HG02852 (cell line): ENCODE data around the gene PIM3.

Source experiments
- ATAC-seq: cut with Tn5 transposase; IDR thresholded peaks from one replicate; pipeline ENCODE4 v1.9.1; 2021; ENCODE audit warnings: mild to moderate bottlenecking, moderate library complexity; ENCODE audit not compliant: unreplicated experiment

The PIM3 gene

DNA sequence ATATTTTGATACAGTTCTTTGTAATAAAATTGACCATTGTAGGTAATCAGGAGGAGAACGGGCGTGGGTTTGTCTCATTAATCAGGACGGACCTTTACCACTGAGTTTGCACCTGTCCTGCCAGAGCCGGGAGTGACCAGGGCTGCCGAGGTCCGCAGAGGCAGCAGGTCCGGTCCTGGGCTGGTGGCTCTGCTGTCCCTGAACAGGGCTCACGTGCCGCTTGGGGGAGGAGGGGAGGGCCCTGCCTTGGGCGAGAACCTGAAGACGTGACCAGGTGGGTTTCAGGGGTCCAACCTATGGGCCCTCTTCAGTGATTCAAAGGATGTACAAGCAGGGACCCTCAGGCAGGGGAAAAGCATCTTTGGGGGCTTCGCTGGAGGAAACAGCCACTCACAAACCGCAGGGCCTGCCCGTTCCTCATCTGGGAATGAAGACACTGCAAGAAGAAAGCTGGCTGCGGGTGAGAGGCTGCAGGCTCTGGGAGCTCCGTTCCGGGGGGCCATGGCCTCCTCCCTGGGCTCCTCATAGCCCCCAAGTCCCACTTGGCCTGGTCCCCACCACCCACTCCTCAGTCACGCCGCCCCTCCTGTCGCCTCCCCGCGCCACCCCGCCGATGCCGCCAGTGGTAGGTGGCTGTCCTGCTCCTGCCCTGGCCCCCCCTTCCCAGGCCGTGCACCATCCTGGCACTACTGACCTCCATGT, 32.9 kb upstream of the PIM3 start:
- ATAC-seq = no peak

DNA sequence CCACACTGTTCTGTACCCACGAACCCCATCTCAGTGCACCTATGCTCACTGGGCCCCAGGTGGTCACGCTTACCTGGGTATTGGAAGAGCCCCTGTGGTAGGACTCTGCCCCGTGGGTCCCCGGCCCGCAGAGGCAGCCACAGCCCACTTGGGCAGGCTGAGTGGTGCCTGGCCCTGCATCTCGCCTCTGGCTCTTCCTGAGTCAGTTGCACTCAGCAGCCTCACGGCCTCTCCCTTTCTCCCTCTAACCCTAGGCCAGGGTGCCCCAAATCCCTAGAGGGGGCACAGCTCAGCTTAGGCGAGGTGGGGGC, 32.4 kb upstream of the PIM3 start:
- no peak for ATAC-seq

DNA sequence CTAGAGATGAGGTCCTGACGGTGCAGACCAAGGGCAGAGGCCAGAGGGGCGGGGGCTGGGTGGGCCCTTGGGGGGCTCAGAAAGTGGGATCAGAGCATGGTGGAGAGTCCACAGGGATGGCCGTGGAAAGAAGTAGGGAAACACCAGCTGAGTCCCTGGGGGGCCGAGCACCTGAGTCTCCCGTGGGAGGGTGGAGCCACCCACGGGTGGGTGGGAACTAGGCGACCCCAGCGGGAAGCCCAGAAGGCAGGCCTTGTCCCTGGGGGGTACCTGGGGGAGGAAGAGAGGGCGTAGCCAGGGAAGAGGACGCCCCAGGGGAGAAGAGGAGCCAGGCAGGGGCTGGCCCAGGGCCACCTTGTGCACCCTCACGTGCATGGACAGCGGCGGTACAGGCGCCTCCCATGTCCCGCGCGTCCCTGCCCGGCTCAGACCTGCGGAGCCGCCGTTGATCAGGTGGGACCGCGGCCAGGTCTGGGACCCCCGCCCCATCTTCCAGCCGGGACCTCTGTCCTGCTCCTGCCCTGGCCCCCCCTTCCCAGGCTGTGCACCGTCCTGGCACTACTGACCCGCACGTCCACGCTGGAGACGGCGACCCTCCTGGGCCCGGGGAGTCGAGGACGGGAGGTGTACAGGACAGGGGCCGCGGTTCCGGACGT, 31.9 kb upstream of the PIM3 start:
- ATAC-seq = no peak

DNA sequence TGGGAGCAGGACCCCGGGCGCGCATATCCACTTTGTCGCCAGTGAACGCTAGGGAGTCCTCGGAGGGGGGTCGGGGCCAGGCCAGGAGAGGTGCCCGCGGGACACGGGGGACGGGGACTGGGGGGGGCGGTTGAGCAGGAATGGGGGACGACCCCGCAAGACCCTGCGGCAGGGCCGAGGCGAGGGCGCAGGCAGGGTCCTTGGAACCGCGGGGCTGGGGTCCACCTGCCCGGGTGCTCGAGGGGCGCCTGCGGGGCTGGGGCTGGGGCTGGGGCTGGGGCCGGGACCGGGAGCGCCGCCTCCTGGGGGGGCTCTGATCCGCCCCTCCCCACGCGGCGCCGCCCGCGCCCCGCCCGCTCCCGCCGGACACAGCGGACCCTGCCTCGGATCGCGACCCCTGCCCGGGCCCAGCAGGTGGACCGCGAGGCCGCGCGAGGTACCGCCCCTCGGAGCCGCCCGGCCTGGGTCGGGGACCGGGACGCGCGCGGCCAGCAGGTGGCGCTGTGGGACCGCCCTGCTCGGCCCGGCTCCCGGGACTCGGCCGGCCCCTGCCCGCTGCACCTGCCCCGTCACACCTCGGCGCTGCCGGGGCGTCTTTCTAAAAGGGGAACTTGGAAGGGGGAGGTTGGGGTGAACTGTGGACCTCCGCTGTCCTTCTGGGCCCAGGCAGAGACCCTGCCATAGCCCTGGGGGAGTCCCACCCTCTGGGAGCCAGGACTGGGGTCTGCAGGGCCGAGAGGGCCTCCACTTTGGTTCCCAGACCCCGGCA, 31.2 kb upstream of the PIM3 start:
- ATAC-seq = no peak

DNA sequence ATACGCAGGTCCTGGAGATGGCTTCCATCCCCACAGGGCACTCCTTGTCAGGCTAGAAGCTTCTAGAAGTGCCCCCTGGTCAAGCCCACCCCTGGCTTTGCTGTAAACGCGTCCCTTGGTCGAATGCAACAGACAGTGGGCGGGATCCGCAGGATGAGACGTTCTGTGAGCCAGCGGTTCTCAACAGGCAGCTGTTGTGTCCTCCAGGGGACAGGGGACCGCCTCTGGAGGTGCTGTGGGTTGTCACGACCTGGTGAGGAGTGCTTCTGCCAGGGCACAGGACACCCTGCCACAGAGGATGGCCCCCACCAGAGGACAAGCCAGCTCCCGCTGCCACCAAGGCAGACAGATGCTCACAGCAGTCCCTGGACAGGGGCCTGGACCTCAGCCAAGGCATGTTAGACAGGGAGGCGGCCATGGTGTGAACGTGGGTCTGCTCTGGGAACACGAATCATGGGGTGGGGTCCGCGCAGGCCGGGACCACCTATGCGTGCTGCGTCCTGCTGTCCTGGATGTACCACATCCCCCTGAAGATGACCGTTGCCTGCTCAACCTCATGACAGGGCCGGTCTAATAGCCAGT, 30.5 kb upstream of the PIM3 start:
- no peak for ATAC-seq

DNA sequence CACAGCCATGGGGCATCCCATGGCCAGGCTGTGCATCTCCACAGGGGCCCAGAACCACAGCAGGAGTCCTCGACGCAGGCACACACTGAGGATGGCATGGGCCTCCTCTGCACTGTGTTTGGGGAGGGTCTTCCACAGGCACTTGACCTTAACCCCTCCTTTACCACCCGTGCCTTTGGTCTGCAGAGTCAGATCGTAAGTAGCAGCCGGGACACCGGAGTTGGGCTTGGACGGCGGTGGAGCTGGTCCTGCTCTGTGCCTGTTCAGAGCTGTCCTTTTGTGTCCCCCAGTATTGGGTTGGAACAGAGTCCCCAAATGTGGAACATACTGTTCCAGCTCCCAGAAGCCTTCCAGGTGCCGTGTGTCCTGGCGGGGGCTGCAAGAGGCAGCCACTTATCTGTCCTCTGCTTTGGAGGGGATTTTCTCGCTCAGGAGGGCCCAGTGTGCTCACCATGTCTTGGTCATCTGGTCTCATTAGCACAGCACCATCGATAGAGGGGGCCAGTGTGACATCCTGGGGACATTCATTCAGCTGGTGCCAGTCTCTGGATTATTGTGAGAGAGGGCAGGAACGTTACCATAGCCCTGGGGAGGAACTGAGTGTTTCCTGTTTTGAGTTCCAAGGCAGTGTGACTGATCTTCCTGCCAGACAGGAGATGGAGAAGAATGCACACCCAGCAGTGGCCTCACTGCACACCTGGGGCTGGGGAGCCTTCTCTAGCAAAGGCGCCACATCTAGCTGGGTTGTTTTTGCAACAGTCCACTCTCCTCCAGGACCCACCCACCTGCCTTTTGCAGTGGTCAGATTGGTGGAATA, 29.8 kb upstream of the PIM3 start:
- no peak for ATAC-seq

DNA sequence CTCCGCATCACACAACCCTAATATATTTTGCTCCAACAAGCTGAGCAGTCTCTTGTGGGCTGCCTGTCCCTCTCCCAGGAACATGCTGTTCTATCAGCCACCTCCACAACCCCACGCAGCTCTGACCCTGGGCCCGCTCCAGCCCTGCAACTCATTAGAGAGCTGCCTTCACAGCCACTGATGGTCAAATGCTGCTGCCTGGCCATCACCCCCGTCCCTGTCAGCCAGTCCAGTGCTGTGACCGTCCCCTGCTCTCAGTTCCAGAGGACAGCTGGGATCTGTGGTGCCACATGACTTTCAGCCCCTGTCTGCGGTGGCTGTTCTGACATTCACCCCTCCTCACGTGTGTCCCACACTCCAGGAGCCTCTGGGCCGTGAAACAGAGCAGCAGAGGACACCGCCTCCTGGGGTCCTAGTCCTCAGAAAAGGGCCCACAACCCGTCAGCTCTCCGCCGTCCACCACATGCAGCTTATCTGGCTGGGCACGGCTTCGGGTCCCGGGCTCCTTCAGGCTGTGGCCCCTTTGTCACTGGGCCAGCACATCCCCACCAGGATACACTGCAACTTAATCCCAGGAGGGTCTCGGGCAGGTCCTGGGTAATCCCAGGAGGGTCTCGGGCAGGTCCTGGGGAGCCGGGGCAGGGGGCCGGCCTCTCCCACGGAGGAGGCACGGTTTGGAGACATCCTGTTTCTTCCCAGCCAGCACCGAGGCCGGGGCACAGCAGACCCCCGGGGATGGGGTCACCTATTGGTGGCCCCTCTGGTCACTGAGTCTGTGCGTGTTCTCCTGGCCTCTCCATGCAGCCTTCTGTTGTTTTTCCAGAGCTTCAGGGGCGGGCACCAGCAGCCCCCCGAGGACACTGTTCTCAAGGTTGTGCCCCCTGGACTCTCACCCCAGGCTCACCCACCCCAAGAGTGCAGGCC, 27.1 kb upstream of the PIM3 start:
- no peak for ATAC-seq

DNA sequence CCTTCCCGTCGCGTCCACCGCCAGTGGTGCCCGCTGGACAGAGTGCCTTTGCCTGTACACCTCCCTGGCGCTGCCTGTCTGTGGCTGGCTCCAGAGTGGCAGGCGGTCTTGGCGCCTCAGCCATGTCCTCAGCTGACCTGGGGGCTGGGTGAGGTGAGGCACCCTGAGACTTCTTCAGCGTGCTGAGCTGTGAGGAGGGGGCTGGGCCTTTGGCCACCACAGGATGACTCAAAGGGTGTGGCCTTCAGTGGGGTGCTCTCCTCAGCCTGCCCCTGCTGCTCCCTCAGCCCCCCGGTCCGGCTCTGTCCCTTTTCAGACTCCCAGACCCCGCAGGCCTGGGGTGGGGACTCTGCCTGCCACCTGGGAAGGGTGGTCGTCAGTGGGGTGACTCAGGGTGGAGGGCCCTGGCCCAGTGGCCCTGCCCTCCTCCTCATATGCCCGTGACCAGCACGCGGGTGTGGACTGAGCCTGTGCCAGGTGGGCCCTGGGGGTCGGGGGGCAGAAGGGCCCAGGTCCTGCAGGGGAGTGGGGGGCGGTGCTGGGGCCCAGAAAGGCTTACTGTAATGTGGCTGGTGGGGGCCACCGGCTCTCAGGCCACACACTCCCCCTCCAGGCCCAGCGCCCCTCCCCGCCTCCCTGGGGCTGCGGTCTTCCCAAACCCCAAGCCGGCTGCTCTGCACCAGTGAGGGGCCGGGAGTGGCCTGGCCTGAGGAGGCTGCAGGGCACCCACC, 26.2 kb upstream of the PIM3 start:
- ATAC-seq = no peak

DNA sequence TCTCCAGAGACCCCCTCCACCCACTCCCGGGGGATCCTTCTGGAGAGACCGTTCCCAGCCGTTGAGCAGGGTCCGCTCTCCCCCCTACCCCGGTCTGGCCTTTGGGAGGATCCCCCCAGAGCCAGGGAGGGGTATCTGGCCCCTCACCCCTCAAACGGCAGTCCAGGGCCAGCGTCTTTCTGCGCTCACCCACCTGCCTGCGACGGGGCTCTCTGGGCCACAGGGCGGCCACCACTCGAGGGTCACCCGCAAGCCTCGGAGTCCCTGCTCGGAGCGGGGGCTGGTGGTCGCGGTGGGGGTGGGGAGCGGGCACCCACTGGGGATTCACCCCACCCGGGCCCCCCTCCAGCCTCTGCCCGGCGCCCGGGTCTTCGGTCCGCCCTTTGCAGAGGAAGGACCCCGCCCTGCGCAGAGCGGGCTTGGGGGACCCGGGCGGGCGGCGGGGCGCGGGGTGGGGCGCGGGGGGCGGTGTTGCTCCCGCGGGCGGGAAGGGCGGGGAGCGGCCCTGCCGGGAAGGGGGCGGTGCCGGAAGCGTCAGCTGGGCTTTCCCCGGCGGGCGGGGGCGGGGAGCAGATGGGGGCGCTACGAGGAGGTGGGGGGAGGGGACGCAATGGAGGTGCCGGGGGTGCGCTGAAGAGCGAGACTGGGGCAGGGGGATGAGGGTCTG, 25.5 kb upstream of the PIM3 start:
- ATAC-seq = no peak

DNA sequence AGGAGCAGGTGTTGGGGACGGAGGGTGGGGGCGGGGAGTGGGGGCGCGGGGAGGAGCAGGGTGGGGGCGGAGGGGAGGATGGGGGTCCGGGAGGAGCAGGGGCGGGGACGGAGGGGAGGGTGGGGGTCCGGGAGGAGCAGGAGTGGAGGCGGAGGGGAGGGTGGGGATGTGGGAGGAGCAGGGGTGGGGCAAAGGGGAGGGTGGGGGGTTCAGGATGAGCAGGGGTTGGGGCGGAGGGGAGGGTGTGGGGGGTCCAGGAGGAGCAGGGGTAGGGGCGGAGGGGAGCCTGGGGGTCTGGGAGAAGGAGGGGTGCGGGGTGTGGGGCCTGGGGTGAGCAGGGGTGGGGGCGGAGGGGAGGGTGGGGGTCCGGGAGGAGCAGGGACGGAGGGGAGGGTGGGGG, 25.0 kb upstream of the PIM3 start:
- no peak for ATAC-seq

DNA sequence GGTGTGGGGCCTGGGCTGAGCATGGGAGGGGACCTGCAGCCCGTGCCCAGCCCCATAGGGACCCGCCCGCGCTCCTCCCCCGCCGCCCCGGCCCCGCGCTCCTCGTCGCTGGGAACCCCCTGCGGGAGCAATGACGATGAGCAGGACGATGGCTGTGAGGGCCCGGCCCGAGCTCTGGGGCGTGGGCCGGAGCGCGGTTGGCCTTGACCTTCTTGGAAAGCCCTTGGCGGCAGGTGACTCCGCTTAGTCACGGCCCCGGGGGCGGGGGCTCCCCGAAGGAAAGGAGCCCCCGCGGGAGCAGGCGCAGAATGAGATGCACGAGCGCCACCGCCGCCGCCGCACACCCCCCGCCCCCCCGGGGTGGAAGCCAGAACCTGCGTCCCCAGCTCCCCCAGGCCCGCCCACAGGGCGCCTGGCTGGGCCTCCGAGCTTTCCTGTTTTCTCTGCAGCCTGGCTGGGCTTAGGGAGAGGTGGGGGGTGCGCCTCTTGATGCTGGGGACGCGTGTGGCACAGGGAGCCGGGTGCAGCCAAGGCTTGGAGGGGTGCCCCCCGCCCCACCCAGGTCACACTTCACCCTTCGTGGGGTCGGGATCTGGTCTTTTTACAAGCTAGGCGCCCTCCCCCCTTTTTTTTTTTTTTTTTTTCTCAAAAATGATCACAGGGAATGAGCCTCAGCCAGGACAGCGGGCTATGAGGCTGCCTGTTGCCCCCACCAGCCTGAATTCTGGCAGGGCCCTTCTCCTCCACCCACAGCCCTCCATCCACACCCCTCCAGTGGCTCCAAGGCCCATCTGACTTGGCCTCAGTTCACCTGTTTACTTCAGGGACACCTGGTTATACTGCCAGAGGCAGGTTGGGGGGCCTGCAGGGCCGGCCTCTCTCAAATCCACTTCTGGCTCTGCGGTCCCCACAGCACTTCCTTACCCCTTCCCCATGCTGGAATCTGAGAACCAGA, 24.3 kb upstream of the PIM3 start:
- peak; percentile 60 for ATAC-seq

DNA sequence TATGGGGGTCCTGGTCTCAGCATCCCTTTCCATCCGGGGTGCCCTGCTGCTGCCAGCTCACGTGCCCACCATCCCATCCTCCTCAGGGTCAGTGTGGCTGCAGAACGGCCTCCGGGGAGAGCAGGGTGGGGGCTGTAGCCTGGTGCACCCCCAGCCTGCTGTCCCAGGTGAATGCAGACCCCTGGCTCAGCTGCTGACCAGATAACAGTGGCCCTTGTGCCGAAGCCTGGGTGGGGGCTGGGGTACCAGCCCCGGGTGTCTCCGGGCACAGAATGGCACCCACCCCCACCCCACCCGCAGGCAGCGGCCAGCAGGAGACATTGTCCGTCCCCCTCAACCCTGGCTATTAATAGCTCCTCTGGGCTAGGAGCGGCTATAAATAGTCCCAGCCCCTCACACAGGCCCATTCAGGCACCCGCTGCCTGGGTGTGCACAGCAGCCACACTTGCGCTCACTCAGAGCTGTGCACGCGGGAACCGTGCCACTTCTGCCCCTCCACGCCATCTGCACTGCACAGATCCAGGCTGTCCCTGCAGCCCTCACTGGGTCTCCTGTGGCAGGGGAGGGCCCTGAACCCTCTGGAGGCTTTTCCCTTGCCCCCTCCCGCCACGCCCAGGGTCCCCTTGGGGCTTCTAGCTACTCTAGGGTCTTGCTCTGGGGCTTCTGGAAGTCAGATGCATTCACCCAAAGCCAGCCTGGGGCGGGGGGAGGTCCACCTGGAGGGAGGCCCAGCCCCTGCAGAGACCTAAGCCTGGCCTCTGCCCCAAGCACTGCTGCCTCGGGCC, 23.4 kb upstream of the PIM3 start:
- ATAC-seq = no peak

DNA sequence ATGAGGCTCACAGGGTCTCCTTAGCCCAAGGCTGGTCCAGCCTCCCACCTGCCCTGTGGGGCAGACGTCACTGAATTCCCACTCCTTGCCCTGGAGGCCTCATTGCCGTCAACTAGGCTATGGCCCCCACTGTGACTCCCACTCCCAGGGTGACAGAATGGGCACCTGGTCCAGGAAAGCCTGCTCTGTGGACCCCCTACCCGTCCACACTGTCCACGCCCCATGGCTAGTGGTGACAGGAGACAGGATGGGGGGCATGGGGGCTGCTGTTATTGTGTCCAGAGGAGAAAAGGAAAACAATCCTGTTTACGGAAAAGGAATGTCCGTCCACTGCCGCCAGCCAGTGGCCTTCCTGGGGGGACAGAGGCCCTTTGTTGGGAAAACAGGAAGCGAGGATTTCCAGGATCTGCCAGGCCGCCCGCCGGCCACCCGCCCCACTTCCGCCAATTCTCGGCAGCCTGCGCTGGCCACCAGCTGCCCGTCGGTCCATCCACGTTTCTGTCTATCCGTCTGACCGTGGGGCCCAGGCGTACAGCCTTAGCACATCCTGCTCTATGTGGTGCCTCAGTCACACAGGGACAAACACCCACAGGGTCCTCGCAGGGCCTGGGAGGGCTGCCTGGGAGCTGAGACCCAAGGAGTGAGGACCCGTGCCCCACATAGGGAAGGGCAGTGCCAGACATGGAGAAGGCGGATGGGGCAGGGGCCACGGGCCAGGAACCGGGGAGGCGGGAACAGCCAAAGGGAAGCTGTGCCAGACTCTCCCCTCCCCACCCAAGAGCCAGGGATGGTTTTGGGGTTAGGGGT, 22.6 kb upstream of the PIM3 start:
- ATAC-seq = no peak

DNA sequence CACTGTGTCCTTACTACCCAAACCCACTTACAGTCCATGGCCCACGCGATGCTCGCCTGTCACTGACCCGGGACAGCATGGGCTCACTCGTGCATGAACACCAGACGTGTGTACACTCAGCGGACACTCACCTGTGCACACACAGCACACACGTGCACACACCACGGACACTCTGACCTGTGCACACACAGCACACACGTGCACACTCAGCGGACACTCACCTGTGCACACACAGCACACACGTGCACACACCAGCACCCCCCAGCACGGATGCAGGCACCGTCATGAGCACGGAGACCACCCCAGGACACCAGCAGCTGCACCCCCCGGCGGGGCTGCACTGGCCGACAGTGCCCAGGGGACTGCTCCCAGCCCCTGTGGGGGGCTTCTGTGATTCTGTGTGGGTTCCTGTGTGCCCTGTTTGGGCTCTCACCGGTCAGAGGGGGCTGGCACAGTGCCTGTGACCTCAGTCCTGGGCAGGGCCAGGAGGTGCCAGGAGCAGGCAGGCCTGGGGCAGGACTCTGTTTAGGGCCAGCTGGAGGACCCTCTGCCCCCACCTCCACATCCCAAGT, 21.9 kb upstream of the PIM3 start:
- ATAC-seq = no peak

DNA sequence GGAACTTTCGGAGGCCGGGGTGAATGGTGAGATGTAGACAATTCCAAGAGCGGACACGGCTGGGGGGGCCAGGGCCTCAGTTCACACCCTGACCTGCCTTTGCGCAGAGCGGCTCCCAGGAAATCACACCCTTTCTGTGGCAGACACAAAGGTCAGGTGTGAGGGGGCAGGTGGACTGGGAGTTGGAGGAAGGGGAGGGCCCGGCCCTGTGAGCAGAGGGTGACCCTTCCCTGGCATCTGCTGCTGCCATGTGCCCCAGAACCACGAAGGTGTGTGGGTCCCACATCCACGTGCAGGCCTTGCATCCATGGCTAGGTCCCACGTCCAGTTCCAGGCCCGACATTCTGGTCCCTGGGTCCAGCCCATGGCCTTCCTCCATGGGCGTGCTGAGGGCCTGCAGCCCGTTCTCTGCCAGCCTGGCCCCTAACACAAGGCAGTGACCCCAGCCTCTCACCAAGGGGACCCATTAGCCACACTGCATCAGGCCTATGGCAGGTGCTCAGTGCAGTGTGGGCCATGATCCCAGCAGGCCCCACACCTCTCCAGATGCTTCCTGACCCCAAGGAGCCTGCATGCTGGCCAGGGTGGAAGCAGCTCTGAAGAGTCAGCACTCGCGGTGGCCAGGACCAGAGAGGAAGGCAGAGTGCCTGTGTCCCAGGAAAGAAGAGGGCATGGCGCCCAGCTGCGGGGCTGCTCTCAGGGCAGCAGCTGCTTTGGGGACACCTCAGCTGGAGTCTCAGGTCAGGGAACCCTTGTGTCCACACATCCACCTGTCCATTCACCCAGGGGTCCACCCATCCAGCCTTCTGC, 18.9 kb upstream of the PIM3 start:
- ATAC-seq = no peak
